Neutrophil (primary cell): Measurements from ENCODE around the gene PRPF6.

Experiments used
- H3K27ac ChIP-seq: fragments of 200-600 bp; sonication (generic); 2 replicates; pipeline ENCODE4 v1.5.1; 2016; ENCODE audit warnings: mild to moderate bottlenecking, moderate library complexity
- H3K27me3 ChIP-seq: fragments of 200-600 bp; sonication (generic); 2 replicates; pipeline ENCODE4 v1.6.0; 2016; ENCODE audit warnings: mild to moderate bottlenecking
- H3K36me3 ChIP-seq: fragments of 200-600 bp; sonication (generic); 2 replicates; pipeline ENCODE4 v1.5.1; 2017
- H3K4me1 ChIP-seq, 2 experiments: fragments of 200-600 bp in 1 of 2; sonication (generic) in 1 of 2; 1 replicate in 1 of 2; 2 replicates in 1 of 2; pipeline versions ENCODE4 v1.5.1 to v1.6.1; 2013 to 2016; ENCODE audit warnings: low read depth in 1 of 2, low read length in 1 of 2, mild to moderate bottlenecking in 1 of 2, moderate library complexity in 1 of 2; ENCODE audit not compliant: control insufficient read depth in 1 of 2, insufficient read depth in 1 of 2
- H3K4me3 ChIP-seq, 2 experiments: fragments of 200-600 bp in 1 of 2; sonication (generic) in 1 of 2; 1 replicate in 1 of 2; 2 replicates in 1 of 2; pipeline ENCODE4 v1.5.1; 2013 to 2016; ENCODE audit warnings: low read depth in 1 of 2, low read length in 1 of 2, mild to moderate bottlenecking in 1 of 2, moderate library complexity in 1 of 2
- H3K9me3 ChIP-seq: fragments of 200-600 bp; sonication (generic); 2 replicates; pipeline ENCODE4 v1.5.1; 2016
- TF ChIP-seq, protein P1 (sequence below): fragments of 200-600 bp; sonication (generic); IDR thresholded peaks from 2 replicates; pipeline ENCODE4 v1.5.1; 2016; ENCODE audit warnings: antibody characterized with exemption

PRPF6 gene

GRCh38 chr20:63980806-63981728, at the start of gene PRPF6:
Gene PRPF6 (plus strand): TSS chr20:63981132. CDS start chr20:63981246, 114 bp downstream.
- Histone ChIP-seq H3K9me3 (no peaks in the 10 kb centered on the region), H3K4me1 (peaks cover 31 to 40% of the 10 kb centered on the region in 2 experiments), H3K27ac (peak within 1 kb of the TSS; percentile 85), H3K4me3 (peak within 1 kb of the TSS; percentile 74 to 86), H3K36me3 (peaks cover 32% of the 10 kb centered on the region), H3K27me3 (no peaks in the 10 kb centered on the region)
- TF ChIP-seq, protein P1, sequence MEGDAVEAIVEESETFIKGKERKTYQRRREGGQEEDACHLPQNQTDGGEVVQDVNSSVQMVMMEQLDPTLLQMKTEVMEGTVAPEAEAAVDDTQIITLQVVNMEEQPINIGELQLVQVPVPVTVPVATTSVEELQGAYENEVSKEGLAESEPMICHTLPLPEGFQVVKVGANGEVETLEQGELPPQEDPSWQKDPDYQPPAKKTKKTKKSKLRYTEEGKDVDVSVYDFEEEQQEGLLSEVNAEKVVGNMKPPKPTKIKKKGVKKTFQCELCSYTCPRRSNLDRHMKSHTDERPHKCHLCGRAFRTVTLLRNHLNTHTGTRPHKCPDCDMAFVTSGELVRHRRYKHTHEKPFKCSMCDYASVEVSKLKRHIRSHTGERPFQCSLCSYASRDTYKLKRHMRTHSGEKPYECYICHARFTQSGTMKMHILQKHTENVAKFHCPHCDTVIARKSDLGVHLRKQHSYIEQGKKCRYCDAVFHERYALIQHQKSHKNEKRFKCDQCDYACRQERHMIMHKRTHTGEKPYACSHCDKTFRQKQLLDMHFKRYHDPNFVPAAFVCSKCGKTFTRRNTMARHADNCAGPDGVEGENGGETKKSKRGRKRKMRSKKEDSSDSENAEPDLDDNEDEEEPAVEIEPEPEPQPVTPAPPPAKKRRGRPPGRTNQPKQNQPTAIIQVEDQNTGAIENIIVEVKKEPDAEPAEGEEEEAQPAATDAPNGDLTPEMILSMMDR: peak; percentile 70

DNA sequence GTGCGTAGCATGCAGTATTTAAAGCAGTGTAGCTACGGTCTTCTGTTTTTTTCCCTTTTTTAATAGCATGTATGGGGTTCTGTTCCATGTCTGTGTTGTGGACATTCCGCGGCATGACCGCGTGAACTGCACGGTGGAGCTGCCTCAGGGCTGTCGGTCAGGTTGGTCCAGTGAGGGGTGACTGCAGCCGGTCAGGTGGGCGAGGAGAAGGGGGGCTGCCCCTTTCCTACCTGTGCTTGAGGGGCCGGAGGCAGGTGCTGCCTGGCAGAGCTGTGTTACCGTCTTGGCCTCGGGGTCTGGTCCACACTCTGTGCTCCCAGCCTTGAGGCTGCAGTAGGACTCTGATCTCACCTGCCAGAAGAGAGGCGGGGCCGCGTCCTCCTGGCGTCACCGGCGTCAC, 49.2 kb upstream of the PRPF6 start:
- Histone ChIP-seq H3K4me1 (no peaks in the 10 kb centered on the region), H3K9me3 (no peaks in the 10 kb centered on the region), H3K36me3 (peaks cover 97% of the 10 kb centered on the region), H3K4me3 (no peak overlapping the region), H3K27me3 (no peaks in the 10 kb centered on the region), H3K27ac (no peak overlapping the region)
- TF ChIP-seq, protein P1: no peak

GRCh38 chr20:63932606-63933160, 48.2 kb upstream of the PRPF6 start:
- peaks cover 100% of the 10 kb centered on the region for H3K36me3 ChIP-seq
- no peaks in the 10 kb centered on the region for H3K27me3 ChIP-seq
- no peaks in the 10 kb centered on the region for H3K9me3 ChIP-seq
- H3K4me3 ChIP-seq: no peak overlapping the region
- TF ChIP-seq, protein P1: no peak
- H3K27ac ChIP-seq: peak overlapping the region; percentile 20
- H3K4me1 ChIP-seq: no peaks in the 10 kb centered on the region

GRCh38 chr20:63933646-63934045, 47.3 kb upstream of the PRPF6 start:
- TF ChIP-seq, protein P1: no peak
- Histone ChIP-seq H3K27ac (peak overlapping the region; percentile 40), H3K4me3 (no peak overlapping the region), H3K36me3 (peaks cover 98% of the 10 kb centered on the region), H3K9me3 (no peaks in the 10 kb centered on the region), H3K27me3 (no peaks in the 10 kb centered on the region), H3K4me1 (peaks cover under 1 to 6% of the 10 kb centered on the region in 2 experiments)

GRCh38 chr20:63934271-63935068, 46.5 kb upstream of the PRPF6 start:
- H3K4me3 ChIP-seq: no peak overlapping the region
- no peaks in the 10 kb centered on the region for H3K9me3 ChIP-seq
- TF ChIP-seq, protein P1: no peak
- peaks cover 98% of the 10 kb centered on the region for H3K36me3 ChIP-seq
- no peaks in the 10 kb centered on the region for H3K27me3 ChIP-seq
- H3K27ac ChIP-seq: peak overlapping the region; percentile 40
- peaks cover 7 to 14% of the 10 kb centered on the region in 2 experiments for H3K4me1 ChIP-seq
